Brain microvascular endothelial cell (primary cell): Measurements from ENCODE around the gene LRRC4C.

Experiments
- DNase-seq: peaks from one replicate; pipeline ENCODE4 v3.0.0-alpha.2; 2020
- H3K27ac ChIP-seq: fragments of 250-450 bp; sonication (Bioruptor Pico); 2 replicates; pipeline ENCODE4 v1.5.1; 2020; ENCODE audit warnings: mild to moderate bottlenecking, moderate library complexity
- H3K27me3 ChIP-seq: fragments of 250-450 bp; sonication (Bioruptor Pico); replicated peaks from 2 replicates; pipeline ENCODE4 v1.5.1; 2020; ENCODE audit warnings: mild to moderate bottlenecking
- H3K36me3 ChIP-seq: fragments of 250-450 bp; sonication (Bioruptor Pico); replicated peaks from 2 replicates; pipeline ENCODE4 v1.5.1; 2020; ENCODE audit warnings: mild to moderate bottlenecking
- H3K4me3 ChIP-seq: 2 replicates; pipeline ENCODE4 v1.5.1; 2011; ENCODE audit warnings: low read depth, mild to moderate bottlenecking, control low read depth, low read length, moderate library complexity
- CTCF ChIP-seq: IDR thresholded peaks from 2 replicates; pipeline ENCODE4 v1.5.1; 2011; ENCODE audit warnings: low read depth, mild to moderate bottlenecking, moderate library complexity, low read length, control low read depth, inconsistent platforms; ENCODE audit errors: missing control alignments
- in situ Hi-C: cut with HindIII; loops from 2 replicates; pipeline ENCODE4 v1.10.0; 2017; ENCODE audit warnings: low sequenced_read_pairs, low pct_ligation_motif_present

Gene LRRC4C

GRCh38 chr11:40161854-40162410 is 1297.5 kb downstream of the LRRC4C start:
- Histone ChIP-seq H3K36me3 (no peaks in the 10 kb centered on the region), H3K27ac (no peak overlapping the region), H3K27me3 (no peaks in the 10 kb centered on the region), H3K4me3 (no peak overlapping the region)
- no peak for TF ChIP-seq CTCF
- in situ Hi-C loops, result no loop called here
- no peak for DNase-seq

GRCh38 chr11:40160418-40160817 is 1299.0 kb downstream of the LRRC4C start:
- in situ Hi-C loops, result no loop called here
- DNase-seq, result no peak
- no peaks in the 10 kb centered on the region for H3K36me3 ChIP-seq
- TF ChIP-seq CTCF, result no peak
- H3K27ac ChIP-seq, result no peak overlapping the region
- H3K4me3 ChIP-seq, result no peak overlapping the region
- H3K27me3 ChIP-seq, result no peaks in the 10 kb centered on the region

DNA sequence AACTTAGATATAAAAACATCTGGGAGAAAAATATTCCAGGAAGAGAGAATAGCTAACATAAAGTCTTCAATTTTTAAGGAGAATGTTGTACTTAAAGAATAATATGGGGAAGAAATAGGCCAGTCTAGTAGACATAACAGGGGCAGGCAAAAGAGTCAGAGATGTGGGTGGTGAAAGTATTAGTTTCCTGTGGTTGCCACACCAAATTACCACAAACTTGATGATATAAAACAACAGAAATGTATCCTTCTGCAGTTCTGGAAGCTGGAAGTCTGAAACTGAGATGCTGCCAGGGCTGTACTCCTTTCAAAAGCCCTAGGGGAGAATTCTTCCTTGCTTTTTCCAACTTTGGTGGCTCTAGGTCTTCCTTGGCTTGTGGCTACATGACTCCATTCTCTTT is 1309.7 kb downstream of the LRRC4C start:
- H3K27ac ChIP-seq, result no peak overlapping the region
- H3K4me3 ChIP-seq, result no peak overlapping the region
- no peak for DNase-seq
- no peak for TF ChIP-seq CTCF
- no peaks in the 10 kb centered on the region for H3K36me3 ChIP-seq
- in situ Hi-C loops, result no loop called here
- no peaks in the 10 kb centered on the region for H3K27me3 ChIP-seq

- no peaks in the 10 kb centered on the region for H3K36me3 ChIP-seq
- no peak for DNase-seq
- in situ Hi-C loops, result no loop called here
These were observed 1318.9 kb downstream of the LRRC4C start for GRCh38 chr11:40140560-40140959.

DNA sequence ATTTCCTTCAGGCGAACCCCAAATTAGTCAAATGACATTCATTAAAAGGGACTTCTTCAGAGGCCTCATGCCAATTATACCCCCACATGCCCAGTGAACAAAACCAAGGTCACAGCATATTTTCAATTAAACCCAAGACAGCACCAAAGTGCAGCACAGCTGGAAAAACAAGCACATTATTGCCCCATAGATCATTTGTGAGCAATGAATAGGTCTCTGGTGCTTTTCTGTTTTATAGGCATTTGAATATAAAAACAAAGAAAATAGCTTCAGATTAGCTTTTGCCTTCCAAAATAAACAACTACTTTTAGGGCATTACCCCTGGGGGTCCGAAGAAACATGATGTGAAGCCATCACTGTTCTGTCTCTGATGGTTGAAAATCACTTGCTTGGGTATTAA is 1319.9 kb downstream of the LRRC4C start:
- in situ Hi-C loops, result no loop called here
- DNase-seq, result no peak
- Histone ChIP-seq H3K27me3 (no peaks in the 10 kb centered on the region), H3K36me3 (no peaks in the 10 kb centered on the region), H3K27ac (no peak overlapping the region), H3K4me3 (no peak overlapping the region)
- TF ChIP-seq CTCF, result no peak

More at GRCh38 chr11:40140560-40140959, 1318.9 kb downstream of the LRRC4C start:
- no peak for TF ChIP-seq CTCF
- H3K27ac ChIP-seq, result no peak overlapping the region
- H3K27me3 ChIP-seq, result no peaks in the 10 kb centered on the region
- no peak overlapping the region for H3K4me3 ChIP-seq

DNA sequence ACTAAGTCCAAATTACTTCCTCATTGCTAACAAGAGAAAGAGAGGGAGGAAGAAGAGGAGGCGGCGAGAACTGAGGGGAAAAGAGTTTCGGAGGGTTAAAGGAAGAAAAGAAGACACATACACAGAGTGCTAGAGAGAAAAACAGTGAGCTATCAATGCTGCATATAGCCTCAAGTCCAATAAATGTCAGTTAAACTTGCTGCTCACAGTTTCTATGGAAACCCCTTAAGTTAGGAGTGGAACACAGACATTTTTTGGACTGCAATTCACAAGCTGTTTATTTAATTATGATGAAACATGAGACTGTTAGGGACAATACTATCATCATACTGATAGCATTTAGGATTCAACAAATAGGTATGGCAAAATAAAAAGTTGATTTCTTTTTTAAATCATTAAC is 1320.4 kb downstream of the LRRC4C start:
- Histone ChIP-seq H3K27me3 (no peaks in the 10 kb centered on the region), H3K27ac (no peak overlapping the region), H3K36me3 (no peaks in the 10 kb centered on the region), H3K4me3 (no peak overlapping the region)
- in situ Hi-C loops, result no loop called here
- DNase-seq, result no peak
- no peak for TF ChIP-seq CTCF
